HG02678 (cell line): ENCODE results near the gene CFAP161.
"Not testable (repeated sequence)": the region's sequence is repeated elsewhere in the genome, so short reads cannot be mapped to it uniquely, and the experiment has no call there.

Source experiments
- ATAC-seq: cut with Tn5 transposase; IDR thresholded peaks from one replicate; pipeline ENCODE4 v1.9.1; 2021; ENCODE audit warnings: mild to moderate bottlenecking, moderate library complexity; ENCODE audit not compliant: unreplicated experiment

Gene CFAP161

GRCh38 chr15:81157195-81157938 lies 23.3 kb downstream of the CFAP161 start:
- no peak for ATAC-seq

DNA sequence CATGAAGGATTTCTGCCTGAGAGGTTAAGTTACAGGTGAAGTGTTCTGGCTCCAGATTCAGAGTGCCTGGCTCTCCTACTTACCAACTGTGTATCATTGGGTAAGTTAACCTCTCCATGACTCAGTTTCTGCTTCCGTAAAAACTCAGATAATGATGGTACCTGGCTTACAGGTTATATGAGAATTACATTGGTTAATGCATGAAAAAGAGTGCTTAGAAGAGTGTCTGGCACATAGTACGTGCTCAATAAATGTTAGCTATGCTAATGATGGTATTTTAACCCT lies 23.8 kb downstream of the CFAP161 start:
- no peak for ATAC-seq

DNA sequence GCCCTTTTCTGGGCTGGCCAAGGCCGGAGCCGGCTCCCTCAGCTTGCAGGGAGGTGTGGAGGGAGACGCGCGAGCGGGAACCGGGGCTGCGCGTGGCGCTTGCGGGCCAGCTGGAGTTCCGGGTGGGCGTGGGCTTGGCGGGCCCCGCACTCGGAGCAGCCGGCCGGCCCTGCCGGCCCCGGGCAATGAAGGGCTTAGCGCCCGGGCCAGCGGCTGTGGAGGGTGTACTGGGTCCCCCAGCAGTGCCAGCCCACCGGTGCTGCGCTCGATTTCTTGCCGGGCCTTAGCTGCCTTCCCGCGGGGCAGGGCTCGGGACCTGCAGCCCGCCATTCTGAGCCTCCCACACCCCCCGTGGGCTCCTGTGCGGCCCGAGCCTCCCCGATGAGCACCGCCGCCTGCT lies 24.5 kb downstream of the CFAP161 start:
- ATAC-seq = not testable (repeated sequence)

DNA sequence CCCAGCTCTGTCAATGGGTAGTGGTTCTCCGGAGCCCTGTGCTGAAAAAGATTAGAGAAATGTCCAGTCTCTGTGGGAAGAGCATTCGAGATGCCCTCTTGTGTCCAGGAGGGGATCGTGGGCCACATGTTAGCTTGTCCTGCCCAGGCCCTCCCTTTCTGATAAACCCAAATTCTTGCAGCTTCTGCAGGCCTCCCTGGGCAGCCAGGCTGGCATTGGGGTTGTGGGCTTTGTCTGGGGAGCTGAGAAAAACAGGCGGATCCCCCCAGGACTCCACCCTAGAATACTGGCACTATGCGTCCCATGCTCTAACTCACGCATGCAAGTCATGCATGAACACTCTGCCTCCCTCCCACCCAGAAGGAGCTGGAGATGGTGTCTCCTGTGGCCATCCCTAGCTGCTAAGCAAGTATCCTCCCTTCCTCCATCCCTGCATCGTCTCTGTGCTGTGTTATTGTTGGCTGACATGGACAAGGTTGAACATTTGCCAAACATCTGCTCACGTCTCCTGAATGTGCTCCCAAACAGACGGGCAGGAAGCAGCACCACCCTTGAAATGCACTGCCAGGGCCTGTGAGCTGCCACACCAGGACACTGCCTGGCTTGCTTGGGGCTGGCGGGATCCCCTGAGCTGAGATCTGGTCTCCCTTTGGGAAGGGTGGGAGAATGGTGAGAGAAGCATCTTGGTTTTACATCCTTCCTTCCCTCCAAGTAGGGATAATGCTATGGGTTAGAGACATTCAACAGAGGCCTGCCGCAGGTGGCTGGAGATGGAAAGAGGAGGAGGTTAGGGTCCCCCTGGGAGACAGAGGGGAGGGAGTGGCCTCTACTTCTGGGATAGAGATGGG lies 26.5 kb downstream of the CFAP161 start:
- no peak for ATAC-seq

GRCh38 chr15:81161160-81161673 lies 27.1 kb downstream of the CFAP161 start:
- no peak for ATAC-seq

- ATAC-seq = no peak
Measured at GRCh38 chr15:81161851-81162250, 27.8 kb downstream of the CFAP161 start.

DNA sequence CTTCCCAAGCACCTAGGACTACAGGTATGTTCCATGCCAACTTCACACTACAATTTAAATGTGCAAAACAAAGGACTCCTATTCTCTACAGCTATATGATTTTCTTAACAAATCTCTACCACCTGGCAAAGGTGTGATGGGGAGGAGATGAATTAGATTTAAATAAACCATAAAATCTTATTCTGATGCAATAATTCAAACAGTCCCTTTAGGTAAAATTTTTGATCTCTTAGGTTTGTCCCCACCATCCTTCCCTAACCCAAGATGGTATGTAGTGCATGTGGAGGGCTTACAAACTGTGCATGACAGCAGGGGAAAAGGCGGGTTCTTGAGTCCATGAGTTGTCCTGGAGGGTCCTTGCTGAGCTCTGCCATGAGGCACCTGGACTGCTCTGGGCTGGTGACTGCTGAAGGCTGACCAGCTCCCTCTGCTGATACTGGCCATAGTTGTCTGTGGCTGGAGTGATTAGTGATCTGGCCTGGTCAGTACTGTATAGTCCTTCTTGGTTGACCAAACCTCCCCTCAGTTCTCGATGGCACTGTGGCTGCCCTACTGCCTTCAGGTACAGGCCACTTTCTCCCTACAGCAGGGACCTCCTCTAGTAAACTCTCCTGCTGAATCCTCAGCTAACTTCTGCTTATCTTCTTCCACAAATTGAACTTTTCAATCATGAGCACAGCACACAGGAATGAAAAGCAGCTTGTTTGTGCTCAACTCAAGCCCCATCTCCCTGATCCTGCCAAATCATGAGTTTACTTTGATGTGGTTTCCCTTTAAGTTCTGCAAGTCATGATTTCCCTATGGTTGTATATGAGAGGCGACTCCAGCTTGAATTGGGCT lies 30.1 kb downstream of the CFAP161 start:
- no peak for ATAC-seq

DNA sequence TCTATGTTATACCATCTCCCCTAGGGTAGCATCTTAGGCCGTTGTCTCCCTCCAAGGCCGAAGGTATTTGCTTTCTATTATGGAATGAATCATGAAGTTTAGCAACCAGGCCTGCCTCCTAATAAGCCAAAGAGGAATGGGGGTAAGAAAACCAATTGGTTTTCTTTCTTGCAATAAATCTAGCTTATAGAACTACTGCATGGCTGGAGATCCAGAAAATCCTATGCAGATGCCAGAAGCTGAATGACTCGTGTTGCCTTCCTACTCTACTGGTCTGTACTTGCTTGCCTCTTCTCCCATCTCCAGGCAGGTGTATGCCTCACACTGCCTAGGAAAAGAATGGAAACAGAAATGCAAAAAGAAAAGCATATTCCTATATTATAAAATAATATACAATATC lies 31.5 kb downstream of the CFAP161 start:
- ATAC-seq = no peak

- ATAC-seq = no peak
Measured at GRCh38 chr15:81166636-81167305, 32.7 kb downstream of the CFAP161 start.

DNA sequence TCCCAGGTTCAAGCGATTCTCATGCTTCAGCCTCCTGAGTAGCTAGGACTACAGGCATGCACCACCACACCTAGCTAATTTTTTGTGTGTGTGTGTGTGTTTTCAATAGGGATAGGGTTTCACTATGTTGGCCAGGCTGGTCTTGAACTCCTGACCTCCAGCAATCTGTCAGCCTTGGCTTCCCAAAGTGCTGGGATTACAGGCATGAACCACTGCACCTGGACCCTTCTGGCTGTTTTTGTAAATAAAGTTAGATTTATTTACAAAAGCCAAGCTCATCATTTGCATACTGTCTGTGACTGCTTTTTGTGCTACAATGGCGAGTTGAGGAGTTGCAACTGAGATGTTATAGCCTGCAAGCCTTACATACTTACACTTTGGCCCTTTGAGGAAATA lies 34.1 kb downstream of the CFAP161 start:
- no peak for ATAC-seq

DNA sequence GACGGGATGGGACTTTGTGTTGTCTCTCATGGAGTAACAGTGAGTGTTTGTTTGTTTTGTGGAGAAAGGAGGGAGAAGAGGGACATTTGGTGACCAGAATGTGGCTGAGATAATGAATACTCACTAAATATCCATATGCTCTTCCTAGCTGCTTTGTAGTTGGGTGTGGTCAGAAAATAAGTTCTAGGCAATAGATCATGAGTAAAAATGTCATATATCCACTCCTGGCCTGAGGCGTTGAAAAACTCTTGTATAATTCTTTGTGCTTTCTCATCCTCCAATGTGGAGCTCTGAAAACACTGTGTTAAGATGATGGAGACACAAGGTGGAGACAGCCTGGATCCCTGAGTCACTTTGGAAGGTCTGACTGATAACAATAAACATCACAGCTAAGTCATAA lies 34.6 kb downstream of the CFAP161 start:
- no peak for ATAC-seq

DNA sequence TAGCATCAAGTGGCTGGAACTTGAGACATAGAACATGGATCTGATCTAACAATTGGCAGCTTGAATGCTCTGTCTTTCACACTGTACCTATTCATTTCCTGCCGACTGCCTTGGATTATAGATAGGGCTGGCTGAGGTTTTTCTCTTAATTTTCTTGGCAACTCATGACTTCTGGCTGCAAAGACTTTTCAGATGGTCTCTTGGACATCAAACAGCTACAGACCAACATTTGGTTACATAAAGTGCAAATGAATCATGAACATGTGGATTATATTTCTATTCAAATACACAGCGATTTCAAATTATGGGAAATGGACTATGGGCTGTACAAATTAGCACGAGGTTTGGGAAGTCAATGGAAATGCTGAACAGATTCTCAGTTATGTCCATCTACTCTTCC lies 36.4 kb downstream of the CFAP161 start:
- no peak for ATAC-seq

DNA sequence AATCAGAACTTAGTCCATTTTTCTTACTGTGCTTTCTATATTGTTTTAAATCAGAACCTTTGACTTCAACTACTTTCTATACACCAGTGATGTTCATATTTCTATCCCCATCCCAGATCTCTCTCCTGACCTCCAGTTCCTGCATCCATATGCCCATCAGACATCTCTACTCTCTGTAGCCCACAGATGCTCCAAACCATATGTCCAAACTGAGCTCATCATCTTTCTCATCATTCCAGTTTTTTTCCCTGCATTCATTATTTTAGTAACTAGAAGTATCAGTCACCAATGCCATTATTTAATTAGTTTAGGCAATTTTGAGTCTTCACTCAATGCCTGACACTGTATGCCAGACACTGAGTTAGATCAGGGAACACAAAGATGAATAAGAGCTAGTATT lies 37.2 kb downstream of the CFAP161 start:
- no peak for ATAC-seq

GRCh38 chr15:81174125-81174791 lies 40.2 kb downstream of the CFAP161 start:
- no peak for ATAC-seq

GRCh38 chr15:81174792-81175327 lies 40.8 kb downstream of the CFAP161 start:
- ATAC-seq = no peak

GRCh38 chr15:81175496-81175895 lies 41.4 kb downstream of the CFAP161 start:
- no peak for ATAC-seq

DNA sequence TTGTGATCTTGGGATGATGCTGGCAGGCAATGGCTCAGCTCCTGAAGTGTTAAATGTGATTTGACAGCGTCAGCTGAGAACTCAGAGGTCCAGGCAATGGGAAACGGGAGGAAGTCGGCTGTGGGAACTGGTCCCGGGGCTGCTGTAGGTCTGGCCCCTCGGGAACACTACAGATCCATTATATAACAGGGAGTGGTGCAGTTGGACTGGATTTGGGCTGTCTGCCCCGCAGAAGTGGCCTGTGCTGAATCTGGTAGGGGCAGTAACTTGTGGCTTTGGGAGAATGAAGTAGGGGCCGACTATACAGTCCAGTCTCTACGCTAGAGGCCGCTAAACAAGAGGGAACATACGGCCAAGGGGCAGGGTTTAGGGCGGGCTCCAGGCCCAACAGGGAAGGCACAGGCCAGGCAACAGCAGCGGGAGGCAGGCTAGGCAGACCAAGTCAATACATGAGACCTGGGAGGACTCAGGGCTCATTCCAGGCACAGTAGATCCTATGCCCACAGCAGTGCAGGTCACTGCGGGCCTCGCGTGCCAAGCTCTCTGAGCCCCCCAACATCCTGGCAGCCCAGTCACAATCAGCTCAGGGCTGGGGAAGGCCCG lies 42.3 kb downstream of the CFAP161 start:
- no peak for ATAC-seq

DNA sequence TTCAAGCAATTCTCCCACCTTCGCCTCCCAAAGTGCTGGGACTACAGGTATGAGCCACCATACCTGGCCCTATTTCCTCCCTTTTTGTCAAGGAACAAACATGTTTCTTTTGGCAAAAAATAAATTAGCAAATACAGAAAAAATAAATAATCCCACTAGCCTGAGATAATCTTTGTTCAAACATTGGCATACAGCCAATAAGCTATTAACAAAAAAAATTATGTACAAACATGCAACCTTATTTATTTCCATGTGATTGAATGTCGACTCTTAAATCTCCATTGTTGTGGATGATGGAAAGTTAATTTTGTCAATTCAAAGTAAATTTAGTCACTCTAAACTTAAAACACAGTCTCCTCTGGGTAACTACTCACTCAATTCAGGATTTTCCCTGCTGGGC lies 44.3 kb downstream of the CFAP161 start:
- ATAC-seq = no peak

- no peak for ATAC-seq
Measured at GRCh38 chr15:81181220-81181619, 47.1 kb downstream of the CFAP161 start.
